K562 (cell line): ENCODE measurements around the gene LBH. TPM values are rescaled to one million over a fixed set of nuclear protein-coding genes. Genes with fewer than 3 reads are reported as not detected.

Experiments used
- ESRRA ChIP-seq: fragments of 450-650 bp; IDR thresholded peaks from 2 replicates; pipeline ENCODE4 v1.6.1; 2014; ENCODE audit warnings: low read depth, mild to moderate bottlenecking, moderate library complexity, borderline replicate concordance
- FOXK2 ChIP-seq, 2 experiments: fragments of 450-650 bp; IDR thresholded peaks in 1 of 2; conservative IDR thresholded peaks in 1 of 2; 2 replicates each; pipeline ENCODE4 v1.6.1; 2016; ENCODE audit warnings: low read depth in 2 of 2, mild to moderate bottlenecking in 1 of 2
- HCFC1 ChIP-seq: IDR thresholded peaks from 2 replicates; pipeline ENCODE4 v1.6.1; 2012; ENCODE audit warnings: low read depth, low read length, improper control_type of control experiment
- HES1 ChIP-seq: fragments of 450-650 bp; IDR thresholded peaks from 2 replicates; pipeline ENCODE4 v1.6.1; 2016; ENCODE audit warnings: low read depth, mild to moderate bottlenecking, moderate library complexity
- HEY1 ChIP-seq: fragments of 250-450 bp; sonication (Bioruptor Pico); IDR thresholded peaks from 2 replicates; pipeline ENCODE4 v1.5.0; 2020; ENCODE audit warnings: mild to moderate bottlenecking, moderate library complexity, borderline replicate concordance
- HMG20B ChIP-seq: fragments of 250-450 bp; sonication (Bioruptor Pico); IDR thresholded peaks from 2 replicates; pipeline ENCODE4 v1.5.0; 2021; ENCODE audit warnings: mild to moderate bottlenecking
- ILK ChIP-seq: fragments of 450-650 bp; IDR thresholded peaks from 2 replicates; pipeline ENCODE4 v1.6.1; 2016; ENCODE audit warnings: missing genetic modification characterization, low read depth, mild to moderate bottlenecking, missing compliant biosample characterization, moderate library complexity, borderline replicate concordance
- KHSRP ChIP-seq: fragments of 450-650 bp; IDR thresholded peaks from 2 replicates; pipeline ENCODE4 v1.6.1; 2017
- MTA1 ChIP-seq: fragments of 450-650 bp; IDR thresholded peaks from 2 replicates; pipeline ENCODE4 v1.6.1; 2017; ENCODE audit warnings: borderline replicate concordance
- NBN ChIP-seq: fragments of 450-650 bp; IDR thresholded peaks from 2 replicates; pipeline ENCODE4 v1.6.1; 2016; ENCODE audit warnings: low read depth, mild to moderate bottlenecking
- NR2F6 ChIP-seq: fragments of 450-650 bp; formaldehyde crosslinking; IDR thresholded peaks from 2 replicates; pipeline ENCODE4 v1.4.0; 2020; ENCODE audit warnings: mild to moderate bottlenecking
- PPARD ChIP-seq: fragments of 250-450 bp; sonication (Bioruptor Pico); IDR thresholded peaks from 2 replicates; pipeline ENCODE4 v1.8.0; 2022; ENCODE audit warnings: inconsistent platforms, mild to moderate bottlenecking, moderate library complexity
- PRDM10 ChIP-seq: fragments of 450-650 bp; IDR thresholded peaks from 2 replicates; pipeline ENCODE4 v1.6.1; 2018; ENCODE audit not compliant: partially characterized antibody
- SIRT6 ChIP-seq: IDR thresholded peaks from one replicate; pipeline ENCODE4 v1.6.1; 2012; ENCODE audit warnings: low read depth, mild to moderate bottlenecking, control low read depth, inconsistent platforms, low read length, moderate library complexity
- SPI1 ChIP-seq: IDR thresholded peaks from 2 replicates; pipeline ENCODE4 v1.6.1; 2011; ENCODE audit warnings: low read depth, low read length, control low read depth, borderline replicate concordance
- TCF3 ChIP-seq: sonication (generic); formaldehyde crosslinking; IDR thresholded peaks from 2 replicates; pipeline ENCODE4 v1.4.0; 2020; ENCODE audit warnings: mild to moderate bottlenecking, missing genetic modification reagents
- TEAD1 ChIP-seq, 2 experiments: fragments of 450-650 bp in 1 of 2; sonication (generic) in 1 of 2; formaldehyde crosslinking; IDR thresholded peaks; 2 replicates each; pipeline versions ENCODE4 v1.4.0 to v1.8.0; 2020 to 2022; ENCODE audit warnings: mild to moderate bottlenecking in 2 of 2, missing genetic modification reagents in 1 of 2
- ZBTB12 ChIP-seq: fragments of 250-450 bp; sonication (Bioruptor Pico); IDR thresholded peaks from 2 replicates; pipeline ENCODE4 v1.4.0; 2020
- ZC3H11A ChIP-seq: IDR thresholded peaks from 2 replicates; pipeline ENCODE4 v1.6.1; 2012; ENCODE audit warnings: low read depth, low read length, improper control_type of control experiment
- ZNF12 ChIP-seq: sonication (generic); formaldehyde crosslinking; IDR thresholded peaks from 2 replicates; pipeline ENCODE4 v1.4.0; 2020; ENCODE audit warnings: mild to moderate bottlenecking, missing genetic modification reagents
- ZNF143 ChIP-seq: sonication (generic); formaldehyde crosslinking; IDR thresholded peaks from 2 replicates; pipeline ENCODE4 v1.9.0; 2022; ENCODE audit warnings: mild to moderate bottlenecking, missing genetic modification reagents
- ZNF24 ChIP-seq: fragments of 450-650 bp; IDR thresholded peaks from 2 replicates; pipeline ENCODE4 v1.6.1; 2016
- ZNF696 ChIP-seq: fragments of 250-450 bp; sonication (Bioruptor Pico); conservative IDR thresholded peaks from 2 replicates; pipeline ENCODE4 v1.4.0; 2020; ENCODE audit warnings: mild to moderate bottlenecking, moderate library complexity
- ZNF79 ChIP-seq: fragments of 250-450 bp; sonication (Bioruptor Pico); IDR thresholded peaks from 2 replicates; pipeline ENCODE4 v1.4.0; 2020; ENCODE audit warnings: low read depth, mild to moderate bottlenecking, moderate library complexity
- ZSCAN29 ChIP-seq: fragments of 450-650 bp; IDR thresholded peaks from 2 replicates; pipeline ENCODE4 v1.6.1; 2017
- polyA plus RNA-seq, 8 experiments: library from polyadenylated mRNA; depleted of rRNA in 4 of 8; stranded (reverse) in 5 of 8; unstranded in 3 of 8; fragments of >200 nt; fragmentation: Nextera tagmentation in 2 of 8; fragmentation: Illumina TruSeq in 1 of 8; extraction: Ambion mirVana in 2 of 8; extraction: Trizol in 1 of 8; gene quantifications; 2 replicates each; pipeline versions ENCODE4 v1.2.1 to v1.2.3, GENCODE V29; 2011 to 2014; ENCODE audit warnings: inconsistent platforms in 1 of 8, missing spikeins in 1 of 8
- total RNA-seq, 7 experiments: library from RNA; depleted of rRNA in 6 of 7; stranded (reverse); fragments of >200 nt in 6 of 7; fragmentation: Illumina TruSeq in 2 of 7; extraction: Trizol in 2 of 7; gene quantifications; 2 replicates each; pipeline versions ENCODE4 v1.2.1 to v1.2.3, GENCODE V29; 2011 to 2021; ENCODE audit warnings: low replicate concordance in 1 of 7

The LBH gene
- total and polyA plus RNA-seq, 9 of the 15 experiments (the other 6 are each of a cell fraction or from before 2014, with no cell fraction given) = 3.1 to 13.4 (median 7.4) TPM

GRCh38 chr2:30283931-30284565 is 52.7 kb downstream of the LBH start (continued):
- TF ChIP-seq ZBTB12 (CRISPR knock-in tag) (0 out of 2 replicates have a peak, but pooled peaks have one; percentile 28), ZNF696 (CRISPR knock-in tag) (no peak), FOXK2 (conservative IDR thresholded peaks at IDR 0.05 in 1 of 2, IDR thresholded peaks at IDR 0.05 in 1 of 2; ENCODE audit: low read depth in 2 of 2) (no peak), MTA1 (no peak), TCF3 (CRISPR knock-in tag) (no peak), ZNF24 (no peak; the same call in 1 of the 2 replicates), NBN (no peak; the same call in 1 of the 2 replicates), HMG20B (CRISPR knock-in tag) (no peak), TEAD1 (CRISPR knock-in tag; IDR thresholded peaks at IDR 0.05) (no peak), ZC3H11A (no peak), PPARD (CRISPR knock-in tag) (no peak), HEY1 (CRISPR knock-in tag) (no peak), SPI1 (no peak), ZNF12 (no peak), PRDM10 (no peak), ZNF79 (CRISPR knock-in tag) (no peak), ZNF143 (CRISPR knock-in tag) (no peak), HES1 (no peak), ZSCAN29 (no peak), NR2F6 (CRISPR knock-in tag) (no peak), KHSRP (no peak), ESRRA (no peak), ILK (tag) (no peak), HCFC1 (no peak), SIRT6 (no peak)
